AG09309 (cell line): Measurements from ENCODE around the gene NOS1AP.

ENCODE experiments used
- DNase-seq: peaks from one replicate; pipeline ENCODE4 v3.0.0-alpha.2; 2010; ENCODE audit warnings: low read depth
- H3K4me3 ChIP-seq: 2 replicates; pipeline ENCODE4 v1.5.1; 2011; ENCODE audit warnings: mild to moderate bottlenecking, low read depth, low read length, moderate library complexity; ENCODE audit not compliant: control insufficient read depth
- TF ChIP-seq, protein P1 (sequence below): IDR thresholded peaks from 2 replicates; pipeline ENCODE4 v1.5.1; 2011; ENCODE audit warnings: mild to moderate bottlenecking, low read depth, low read length, inconsistent platforms; ENCODE audit not compliant: insufficient read depth, control insufficient read depth; ENCODE audit errors: missing control alignments

The NOS1AP gene

DNA sequence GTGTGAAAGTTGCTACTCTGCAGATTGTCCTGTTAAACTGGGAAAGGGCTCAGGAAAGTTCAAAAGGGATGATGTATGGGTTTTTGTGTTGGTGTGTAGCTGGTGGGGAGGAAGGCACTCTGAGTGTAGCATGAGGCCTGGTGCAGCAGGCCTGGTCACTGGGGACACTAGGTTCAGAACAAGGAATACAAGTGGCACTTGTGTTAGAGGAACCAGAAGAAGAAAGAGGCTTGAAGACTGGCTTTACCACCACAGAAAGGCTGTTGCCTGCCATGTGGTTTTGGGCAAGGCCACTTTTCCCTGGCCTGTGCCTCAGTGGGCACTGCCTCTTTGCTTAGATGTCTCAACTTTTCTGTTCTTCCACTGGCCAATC lies 122.8 kb downstream of the NOS1AP start:
- DNase-seq = no peak
- TF ChIP-seq, protein P1, sequence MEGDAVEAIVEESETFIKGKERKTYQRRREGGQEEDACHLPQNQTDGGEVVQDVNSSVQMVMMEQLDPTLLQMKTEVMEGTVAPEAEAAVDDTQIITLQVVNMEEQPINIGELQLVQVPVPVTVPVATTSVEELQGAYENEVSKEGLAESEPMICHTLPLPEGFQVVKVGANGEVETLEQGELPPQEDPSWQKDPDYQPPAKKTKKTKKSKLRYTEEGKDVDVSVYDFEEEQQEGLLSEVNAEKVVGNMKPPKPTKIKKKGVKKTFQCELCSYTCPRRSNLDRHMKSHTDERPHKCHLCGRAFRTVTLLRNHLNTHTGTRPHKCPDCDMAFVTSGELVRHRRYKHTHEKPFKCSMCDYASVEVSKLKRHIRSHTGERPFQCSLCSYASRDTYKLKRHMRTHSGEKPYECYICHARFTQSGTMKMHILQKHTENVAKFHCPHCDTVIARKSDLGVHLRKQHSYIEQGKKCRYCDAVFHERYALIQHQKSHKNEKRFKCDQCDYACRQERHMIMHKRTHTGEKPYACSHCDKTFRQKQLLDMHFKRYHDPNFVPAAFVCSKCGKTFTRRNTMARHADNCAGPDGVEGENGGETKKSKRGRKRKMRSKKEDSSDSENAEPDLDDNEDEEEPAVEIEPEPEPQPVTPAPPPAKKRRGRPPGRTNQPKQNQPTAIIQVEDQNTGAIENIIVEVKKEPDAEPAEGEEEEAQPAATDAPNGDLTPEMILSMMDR = no peak
- H3K4me3 ChIP-seq = no peak overlapping the region

DNA sequence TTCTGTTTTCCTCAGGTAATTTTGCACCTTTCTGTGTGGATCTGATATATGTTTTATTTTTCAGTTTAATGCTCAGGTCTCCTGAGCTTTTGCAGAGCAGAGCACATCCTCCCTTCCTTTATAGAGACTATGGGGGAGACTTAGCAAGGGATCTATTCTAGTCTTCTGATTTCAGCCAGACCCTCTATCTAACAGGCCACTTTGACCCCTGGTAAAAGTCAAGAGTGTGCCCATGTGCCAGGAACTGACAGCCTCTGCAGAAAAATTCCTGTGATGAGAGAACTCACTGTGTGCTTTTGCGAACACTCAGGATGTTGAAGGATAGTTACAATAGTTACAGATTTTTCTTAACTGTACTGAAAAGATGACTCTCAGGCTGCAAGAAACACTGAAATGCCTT lies 123.3 kb downstream of the NOS1AP start:
- DNase-seq = no peak
- TF ChIP-seq, protein P1 = no peak
- H3K4me3 ChIP-seq = no peak overlapping the region

DNA sequence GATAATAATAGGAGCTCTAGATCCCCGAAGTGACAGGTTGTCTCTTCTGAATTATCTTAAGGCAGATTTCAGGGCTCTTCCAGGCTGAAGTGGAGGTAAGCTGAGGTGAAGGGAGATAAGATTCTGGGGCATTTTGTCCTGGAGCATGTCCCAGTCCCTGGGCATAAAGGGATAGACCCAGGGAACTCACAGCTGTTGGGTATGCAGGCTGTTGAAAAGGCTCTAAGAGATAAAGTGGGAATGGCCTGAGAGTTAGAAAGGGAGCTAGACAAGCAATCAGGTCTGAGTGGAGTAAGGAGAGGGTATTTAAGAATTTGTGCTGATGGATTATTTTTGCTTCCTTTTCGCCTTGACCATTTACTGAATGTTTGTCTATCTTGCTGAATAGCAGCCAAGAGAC lies 123.7 kb downstream of the NOS1AP start:
- DNase-seq = no peak
- H3K4me3 ChIP-seq = no peak overlapping the region
- TF ChIP-seq, protein P1 = no peak

DNA sequence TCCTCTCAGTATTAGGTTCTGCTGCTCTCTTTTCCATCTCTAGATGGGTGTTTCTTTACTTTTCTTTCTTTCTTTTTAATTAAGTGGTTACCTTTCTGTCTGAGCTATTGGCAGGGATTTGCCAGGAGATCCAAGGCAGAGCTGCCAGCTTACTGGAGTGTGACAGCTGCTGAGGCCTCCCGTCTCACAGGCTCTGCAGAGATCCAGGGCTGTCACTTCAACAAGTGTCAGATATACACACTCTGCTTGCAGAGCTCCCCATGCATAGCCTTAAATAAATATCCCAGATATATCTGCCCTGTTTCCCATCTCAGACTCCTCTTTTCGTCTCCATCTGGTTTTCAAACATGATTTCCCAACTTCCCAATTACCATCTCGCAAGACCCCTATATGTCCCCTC lies 124.3 kb downstream of the NOS1AP start:
- H3K4me3 ChIP-seq = no peak overlapping the region
- TF ChIP-seq, protein P1 = no peak
- no peak for DNase-seq

DNA sequence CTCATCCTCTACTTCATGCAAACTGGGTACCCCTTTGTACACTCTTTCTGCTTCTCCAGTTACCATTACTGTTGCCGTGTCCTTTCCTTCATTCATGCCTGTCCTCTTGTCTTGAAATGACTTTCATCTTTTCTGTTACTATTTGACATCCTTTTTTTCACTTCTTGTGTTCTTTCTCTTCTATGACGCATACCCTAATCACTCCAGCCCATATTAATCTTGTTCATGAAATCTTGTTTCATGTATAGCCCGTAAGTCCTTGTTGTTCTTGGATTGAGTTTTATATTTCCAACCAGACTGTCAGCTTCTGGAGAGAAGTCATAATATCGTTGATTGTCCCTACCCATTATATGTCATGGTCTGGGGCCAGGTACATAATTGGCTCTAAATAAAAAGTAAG lies 126.1 kb downstream of the NOS1AP start:
- DNase-seq = no peak
- TF ChIP-seq, protein P1 = no peak
- H3K4me3 ChIP-seq = no peak overlapping the region

DNA sequence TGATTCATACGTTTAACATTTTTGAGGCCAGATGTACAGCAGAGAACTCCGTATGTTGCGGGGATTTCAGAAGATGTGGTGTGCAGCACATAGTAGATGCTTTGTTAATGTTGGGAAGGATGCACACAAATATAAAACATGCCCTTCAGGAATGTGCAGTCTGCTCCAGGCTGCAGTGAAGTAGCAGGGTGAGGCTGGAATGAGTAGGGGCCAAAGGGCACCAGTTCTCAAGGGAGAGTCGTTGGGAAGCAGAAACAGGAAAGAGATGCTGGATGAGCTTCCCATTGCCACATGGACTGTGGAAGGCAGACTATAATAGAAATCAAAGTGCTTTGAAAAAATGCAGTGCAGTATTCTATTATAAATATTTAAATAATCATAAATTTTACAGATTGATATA lies 126.9 kb downstream of the NOS1AP start:
- TF ChIP-seq, protein P1 = no peak
- no peak overlapping the region for H3K4me3 ChIP-seq
- DNase-seq = no peak

DNA sequence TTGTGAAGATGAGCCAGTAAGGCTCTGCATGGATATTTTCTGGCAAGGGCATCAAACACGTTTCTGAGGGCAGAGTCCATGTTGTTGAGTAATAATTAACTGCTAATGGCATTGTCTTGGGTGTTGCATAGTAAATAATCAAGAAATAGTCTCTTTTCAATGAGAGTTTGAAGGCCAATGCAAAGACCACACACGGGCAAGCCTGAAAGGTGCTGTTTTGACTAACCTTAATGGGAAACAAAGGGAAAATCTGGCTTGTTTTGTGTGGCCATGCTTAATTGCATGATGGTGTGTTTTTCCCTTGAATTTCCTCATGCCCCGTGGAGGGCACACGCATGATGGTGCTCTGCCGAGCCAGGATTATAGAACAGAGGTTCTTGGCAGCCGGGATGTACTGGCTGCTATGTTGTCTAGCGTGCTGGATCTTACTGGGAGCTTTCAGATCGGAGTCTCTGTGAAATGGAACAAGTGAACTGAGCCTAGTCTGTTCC lies 127.6 kb downstream of the NOS1AP start:
- TF ChIP-seq, protein P1 = no peak
- no peak for DNase-seq
- no peak overlapping the region for H3K4me3 ChIP-seq
